ENCODE measurements around the gene AUP1.

GRCh38 chr2:74498500-74499266 is 30.8 kb downstream of the AUP1 start:
- TF ChIP-seq, protein P1, sequence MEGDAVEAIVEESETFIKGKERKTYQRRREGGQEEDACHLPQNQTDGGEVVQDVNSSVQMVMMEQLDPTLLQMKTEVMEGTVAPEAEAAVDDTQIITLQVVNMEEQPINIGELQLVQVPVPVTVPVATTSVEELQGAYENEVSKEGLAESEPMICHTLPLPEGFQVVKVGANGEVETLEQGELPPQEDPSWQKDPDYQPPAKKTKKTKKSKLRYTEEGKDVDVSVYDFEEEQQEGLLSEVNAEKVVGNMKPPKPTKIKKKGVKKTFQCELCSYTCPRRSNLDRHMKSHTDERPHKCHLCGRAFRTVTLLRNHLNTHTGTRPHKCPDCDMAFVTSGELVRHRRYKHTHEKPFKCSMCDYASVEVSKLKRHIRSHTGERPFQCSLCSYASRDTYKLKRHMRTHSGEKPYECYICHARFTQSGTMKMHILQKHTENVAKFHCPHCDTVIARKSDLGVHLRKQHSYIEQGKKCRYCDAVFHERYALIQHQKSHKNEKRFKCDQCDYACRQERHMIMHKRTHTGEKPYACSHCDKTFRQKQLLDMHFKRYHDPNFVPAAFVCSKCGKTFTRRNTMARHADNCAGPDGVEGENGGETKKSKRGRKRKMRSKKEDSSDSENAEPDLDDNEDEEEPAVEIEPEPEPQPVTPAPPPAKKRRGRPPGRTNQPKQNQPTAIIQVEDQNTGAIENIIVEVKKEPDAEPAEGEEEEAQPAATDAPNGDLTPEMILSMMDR (IDR thresholded peaks at IDR 0.05) = no peak
- no peak for TF ChIP-seq POLR2A (IDR thresholded peaks at IDR 0.05)
